ENCODE results near the gene EFCAB10.

DNA sequence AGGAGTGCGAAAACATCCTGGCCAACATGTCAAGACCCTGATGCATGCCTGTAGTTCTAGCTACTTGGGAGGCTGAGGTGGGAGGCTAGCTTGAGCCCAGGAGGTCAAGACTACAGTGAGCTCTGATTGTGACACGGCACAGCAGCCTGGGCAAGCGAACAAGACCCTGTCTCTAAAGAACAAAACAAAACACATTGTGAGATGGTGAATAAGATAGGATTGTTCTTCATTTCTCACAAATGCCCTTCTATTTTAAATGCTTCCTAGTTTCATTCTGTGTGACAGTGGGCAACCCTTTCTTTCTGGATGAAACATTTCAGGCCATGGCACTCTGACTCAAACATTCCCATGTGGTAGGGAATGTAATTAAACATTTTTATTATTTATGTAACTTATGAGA lies 13.5 kb downstream of the EFCAB10 start:
- TF ChIP-seq EZH2 (IDR thresholded peaks at IDR 0.05; ENCODE audit: low read length, unreplicated experiment) = no peak
- TF ChIP-seq, protein P1, sequence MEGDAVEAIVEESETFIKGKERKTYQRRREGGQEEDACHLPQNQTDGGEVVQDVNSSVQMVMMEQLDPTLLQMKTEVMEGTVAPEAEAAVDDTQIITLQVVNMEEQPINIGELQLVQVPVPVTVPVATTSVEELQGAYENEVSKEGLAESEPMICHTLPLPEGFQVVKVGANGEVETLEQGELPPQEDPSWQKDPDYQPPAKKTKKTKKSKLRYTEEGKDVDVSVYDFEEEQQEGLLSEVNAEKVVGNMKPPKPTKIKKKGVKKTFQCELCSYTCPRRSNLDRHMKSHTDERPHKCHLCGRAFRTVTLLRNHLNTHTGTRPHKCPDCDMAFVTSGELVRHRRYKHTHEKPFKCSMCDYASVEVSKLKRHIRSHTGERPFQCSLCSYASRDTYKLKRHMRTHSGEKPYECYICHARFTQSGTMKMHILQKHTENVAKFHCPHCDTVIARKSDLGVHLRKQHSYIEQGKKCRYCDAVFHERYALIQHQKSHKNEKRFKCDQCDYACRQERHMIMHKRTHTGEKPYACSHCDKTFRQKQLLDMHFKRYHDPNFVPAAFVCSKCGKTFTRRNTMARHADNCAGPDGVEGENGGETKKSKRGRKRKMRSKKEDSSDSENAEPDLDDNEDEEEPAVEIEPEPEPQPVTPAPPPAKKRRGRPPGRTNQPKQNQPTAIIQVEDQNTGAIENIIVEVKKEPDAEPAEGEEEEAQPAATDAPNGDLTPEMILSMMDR (conservative IDR thresholded peaks at IDR 0.05; ENCODE audit: low read depth, low read length) = no peak

Data from PC-3 (cell line).